Stimulated activated CD8-positive, alpha-beta memory T cell treated with anti-CD3 and anti-CD28 coated beads, Interleukin-15, amount 100 ng/mL, for 48 hours (primary cell): ENCODE data around the gene TAF1D.
"Not testable (repeated sequence)": the region's sequence is repeated elsewhere in the genome, so short reads cannot be mapped to it uniquely, and the experiment has no call there.

Source experiments
- DNase-seq, 2 donors: peaks; one replicate each; pipeline ENCODE4 v3.0.0-alpha.2; 2020; ENCODE audit warnings: low read depth in 2 of 2

Gene TAF1D

GRCh38 chr11:93741094-93741881 lies at the start of gene TAF1D, which contains the start of gene C11orf54:
TSS of gene TAF1D (minus strand) at chr11:93741495. CDS start at chr11:93739304, 2,191 bp downstream.
TSS of gene C11orf54 (plus strand) at chr11:93741672. CDS start at chr11:93747394, 5,722 bp downstream.
- DNase-seq, result peak; percentile 87 to 90

GRCh38 chr11:93784935-93785360 lies 43.7 kb upstream of the TAF1D start:
- DNase-seq, result peak in 1 of 2 donors; percentile 11

GRCh38 chr11:93784145-93784934 lies 43.0 kb upstream of the TAF1D start, which contains the start of gene MED17:
TSS of gene MED17 (plus strand) at chr11:93784282. CDS start at chr11:93784514, 232 bp downstream.
- peak; percentile 84 to 85 for DNase-seq

GRCh38 chr11:93783765-93784144 lies 42.5 kb upstream of the TAF1D start:
- peak in 1 of 2 donors; percentile 19 for DNase-seq

- no peak for DNase-seq
These were observed 42.1 kb upstream of the TAF1D start for GRCh38 chr11:93783362-93783761.

- DNase-seq, result no peak
These were observed 34.0 kb upstream of the TAF1D start for GRCh38 chr11:93775289-93775688.

- not testable (repeated sequence) for DNase-seq
These were observed 33.3 kb upstream of the TAF1D start for GRCh38 chr11:93774560-93774959.

GRCh38 chr11:93773601-93774200 lies 32.4 kb upstream of the TAF1D start:
- no peak for DNase-seq

- no peak for DNase-seq
These were observed 31.8 kb upstream of the TAF1D start for GRCh38 chr11:93773045-93773477.

GRCh38 chr11:93772123-93772522 lies 30.8 kb upstream of the TAF1D start:
- DNase-seq, result no peak

- DNase-seq, result no peak
These were observed 28.9 kb upstream of the TAF1D start for GRCh38 chr11:93770160-93770559.

GRCh38 chr11:93767018-93767417 lies 25.7 kb upstream of the TAF1D start:
- DNase-seq, result no peak

GRCh38 chr11:93766504-93766903 lies 25.2 kb upstream of the TAF1D start:
- no peak for DNase-seq

- no peak for DNase-seq
These were observed 24.3 kb upstream of the TAF1D start for GRCh38 chr11:93765551-93765950.

- no peak for DNase-seq
These were observed 20.6 kb upstream of the TAF1D start for GRCh38 chr11:93761910-93762309.

- not testable (repeated sequence) for DNase-seq
These were observed 17.8 kb upstream of the TAF1D start for GRCh38 chr11:93759123-93759522.

- DNase-seq, result no peak
These were observed 16.9 kb upstream of the TAF1D start for GRCh38 chr11:93757924-93758865.

- DNase-seq, result no peak
These were observed 16.0 kb upstream of the TAF1D start for GRCh38 chr11:93757301-93757700.

GRCh38 chr11:93756748-93757147 lies 15.5 kb upstream of the TAF1D start:
- DNase-seq, result no peak

- DNase-seq, result no peak
These were observed 11.9 kb upstream of the TAF1D start for GRCh38 chr11:93753241-93753640.

GRCh38 chr11:93751001-93751400 lies 9.7 kb upstream of the TAF1D start:
- DNase-seq, result no peak
